SU-DHL-6 (cell line): ENCODE data around the gene WDR33.
"Not testable (repeated sequence)": the region's sequence is repeated elsewhere in the genome, so short reads cannot be mapped to it uniquely, and the experiment has no call there.

Experiments used
- H2AFZ ChIP-seq: fragments of 200-600 bp; sonication (generic); 2 replicates; pipeline ENCODE4 v1.6.1; 2014; ENCODE audit warnings: low read depth, mild to moderate bottlenecking, moderate library complexity, mixed read lengths, antibody characterized with exemption, low read length; ENCODE audit not compliant: severe bottlenecking
- H3F3A ChIP-seq: fragments of 200-600 bp; shearing (Covaris generic); 2 replicates; pipeline ENCODE4 v1.6.0; 2016; ENCODE audit warnings: antibody characterized with exemption, mild to moderate bottlenecking; ENCODE audit not compliant: insufficient read depth
- H3K27ac ChIP-seq: fragments of 200-600 bp; sonication (generic); 2 replicates; pipeline ENCODE4 v1.5.1; 2016; ENCODE audit warnings: low read depth, mild to moderate bottlenecking, low read length, moderate library complexity, mixed read lengths
- H3K27me3 ChIP-seq: fragments of 200-600 bp; sonication (generic), shearing (Covaris generic); 2 replicates; pipeline ENCODE4 v1.6.0; 2014; ENCODE audit warnings: mild to moderate bottlenecking, low read length
- H3K36me3 ChIP-seq: fragments of 200-600 bp; sonication (generic); 2 replicates; pipeline ENCODE4 v1.6.1; 2014; ENCODE audit warnings: mild to moderate bottlenecking, low read length, mixed read lengths
- H3K4me2 ChIP-seq: fragments of 300-600, 200-600 bp; shearing (Covaris generic), sonication (generic); 2 replicates; pipeline ENCODE4 v1.6.0; 2014; ENCODE audit warnings: low read length, low read depth, mild to moderate bottlenecking; ENCODE audit not compliant: poor library complexity, severe bottlenecking
- H3K4me3 ChIP-seq: fragments of 200-600 bp; sonication (generic); 2 replicates; pipeline ENCODE4 v1.5.1; 2014; ENCODE audit warnings: antibody characterized with exemption, low read length, mild to moderate bottlenecking, mixed read lengths; ENCODE audit not compliant: insufficient read depth, poor library complexity, severe bottlenecking
- H3K79me2 ChIP-seq: fragments of 200-600 bp; sonication (generic); 2 replicates; pipeline ENCODE4 v1.6.1; 2014; ENCODE audit warnings: mild to moderate bottlenecking, low read length, moderate library complexity; ENCODE audit not compliant: insufficient read depth
- H3K9ac ChIP-seq: fragments of 200-600 bp; sonication (generic); 2 replicates; pipeline ENCODE4 v1.7.0; 2014; ENCODE audit warnings: mild to moderate bottlenecking, low read length
- H3K9me2 ChIP-seq: fragments of 200-600 bp; sonication (generic); replicated peaks from 2 replicates; pipeline ENCODE4 v1.6.1; 2014; ENCODE audit warnings: low read length; ENCODE audit not compliant: insufficient read depth
- H3K9me3 ChIP-seq: fragments of 200-600 bp; sonication (generic); 2 replicates; pipeline ENCODE4 v1.6.1; 2014; ENCODE audit warnings: low read length, mixed read lengths; ENCODE audit not compliant: insufficient read depth
- H4K20me1 ChIP-seq: fragments of 200-600 bp; sonication (generic); 2 replicates; pipeline ENCODE4 v1.6.1; 2014; ENCODE audit warnings: low read depth, mild to moderate bottlenecking, antibody characterized with exemption, low read length, moderate library complexity, mixed read lengths
- EZH2phosphoT487 ChIP-seq: fragments of 200-600 bp; sonication (generic), shearing (Covaris generic); conservative IDR thresholded peaks from 2 replicates; pipeline ENCODE4 v1.6.1; 2018; ENCODE audit warnings: mild to moderate bottlenecking, antibody characterized with exemption, low read length, moderate library complexity, mixed read lengths
- TF ChIP-seq, protein P1 (sequence below): fragments of 200-600 bp; sonication (generic); IDR thresholded peaks from one replicate; pipeline ENCODE4 v1.5.1; 2017; ENCODE audit warnings: antibody characterized with exemption, mild to moderate bottlenecking, low read length, moderate library complexity; ENCODE audit not compliant: insufficient read depth, poor library complexity, severe bottlenecking

The WDR33 gene

DNA sequence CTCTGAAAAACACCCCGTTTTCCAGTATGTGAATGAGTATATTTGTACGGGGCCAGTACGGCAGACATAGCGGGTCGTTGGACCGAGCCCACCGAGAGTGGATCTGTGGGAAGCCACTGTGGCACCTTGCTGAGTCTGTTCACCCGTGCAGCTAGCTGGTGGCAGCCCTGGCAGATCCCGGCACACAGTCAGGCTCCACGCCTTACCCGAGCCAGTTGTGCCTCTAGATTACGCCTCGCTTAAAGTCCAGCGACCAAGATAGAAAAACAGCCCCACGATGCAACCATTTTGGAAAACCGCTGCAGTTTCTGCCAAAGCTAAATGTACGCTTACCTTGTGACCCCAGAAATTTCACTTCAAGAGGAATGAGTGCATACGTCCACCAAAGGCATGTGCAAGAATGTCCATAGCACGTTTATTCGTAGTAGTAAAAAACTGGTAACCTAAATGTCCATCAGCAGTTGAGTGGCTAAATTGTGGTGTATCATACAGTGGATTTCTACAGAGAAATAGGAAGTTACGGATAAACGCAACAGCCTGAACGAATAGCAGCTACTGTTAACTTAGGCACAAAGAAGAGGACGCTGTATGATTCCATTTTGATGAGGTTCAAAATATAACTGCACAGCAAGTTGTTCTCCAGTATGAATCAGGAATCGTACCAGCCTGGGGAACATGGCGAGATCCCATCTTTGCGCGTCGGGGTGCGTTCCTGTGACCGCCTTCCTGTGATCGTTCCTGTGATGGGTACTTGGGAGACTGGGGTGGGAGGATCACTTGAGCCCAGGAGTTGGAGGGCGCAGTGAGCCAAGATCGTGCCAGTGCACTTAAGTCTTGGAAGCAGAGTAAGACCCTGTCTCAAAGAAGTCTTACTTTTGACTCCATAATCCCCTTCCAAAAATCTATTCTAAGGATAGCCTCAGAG lies 688 bp upstream of the WDR33 start:
- H3K4me2 ChIP-seq: peak overlapping the region; percentile 94
- peaks cover 19% of the 10 kb centered on the region; the same call in 1 of the 2 replicates for H4K20me1 ChIP-seq
- no peaks in the 10 kb centered on the region for H3K27me3 ChIP-seq
- H3F3A ChIP-seq: peaks cover 13% of the 10 kb centered on the region; the same call in 1 of the 2 replicates
- H3K36me3 ChIP-seq: no peaks in the 10 kb centered on the region
- H3K9me3 ChIP-seq: no peaks in the 10 kb centered on the region
- H2AFZ ChIP-seq: peak overlapping the region; percentile 71
- H3K9ac ChIP-seq: peak overlapping the region; percentile 86
- TF ChIP-seq, protein P1, sequence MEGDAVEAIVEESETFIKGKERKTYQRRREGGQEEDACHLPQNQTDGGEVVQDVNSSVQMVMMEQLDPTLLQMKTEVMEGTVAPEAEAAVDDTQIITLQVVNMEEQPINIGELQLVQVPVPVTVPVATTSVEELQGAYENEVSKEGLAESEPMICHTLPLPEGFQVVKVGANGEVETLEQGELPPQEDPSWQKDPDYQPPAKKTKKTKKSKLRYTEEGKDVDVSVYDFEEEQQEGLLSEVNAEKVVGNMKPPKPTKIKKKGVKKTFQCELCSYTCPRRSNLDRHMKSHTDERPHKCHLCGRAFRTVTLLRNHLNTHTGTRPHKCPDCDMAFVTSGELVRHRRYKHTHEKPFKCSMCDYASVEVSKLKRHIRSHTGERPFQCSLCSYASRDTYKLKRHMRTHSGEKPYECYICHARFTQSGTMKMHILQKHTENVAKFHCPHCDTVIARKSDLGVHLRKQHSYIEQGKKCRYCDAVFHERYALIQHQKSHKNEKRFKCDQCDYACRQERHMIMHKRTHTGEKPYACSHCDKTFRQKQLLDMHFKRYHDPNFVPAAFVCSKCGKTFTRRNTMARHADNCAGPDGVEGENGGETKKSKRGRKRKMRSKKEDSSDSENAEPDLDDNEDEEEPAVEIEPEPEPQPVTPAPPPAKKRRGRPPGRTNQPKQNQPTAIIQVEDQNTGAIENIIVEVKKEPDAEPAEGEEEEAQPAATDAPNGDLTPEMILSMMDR: no peak
- no peak for TF ChIP-seq EZH2phosphoT487
- peaks cover 41% of the 10 kb centered on the region for H3K79me2 ChIP-seq
- H3K27ac ChIP-seq: peak overlapping the region; percentile 77
- H3K4me3 ChIP-seq: peak overlapping the region; percentile 95
- H3K9me2 ChIP-seq: no peaks in the 10 kb centered on the region

DNA sequence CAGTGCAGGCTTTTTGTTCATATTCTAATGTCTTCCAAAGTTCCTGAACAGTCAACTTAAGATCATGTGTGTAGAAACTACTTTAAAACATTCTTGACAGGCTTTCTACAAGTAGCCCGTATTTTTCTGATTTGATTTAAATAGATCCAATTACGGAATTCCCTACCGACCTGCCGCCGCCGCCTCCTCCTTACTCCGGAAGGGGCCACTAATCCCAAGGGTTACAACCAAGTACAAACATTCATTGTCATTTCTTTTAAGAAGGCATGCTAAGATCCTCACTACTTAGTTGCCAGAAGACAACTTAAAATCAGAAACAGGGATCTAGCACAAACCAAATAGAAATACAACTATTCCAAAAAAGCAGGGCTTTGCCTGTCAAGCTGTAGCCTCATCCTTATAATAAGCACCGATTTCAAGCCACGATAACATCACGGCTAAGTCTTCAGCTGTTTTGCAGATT lies 784 bp downstream of the WDR33 start:
- H3K4me2 ChIP-seq: peak overlapping the region; percentile 94
- H3K9ac ChIP-seq: peak overlapping the region; percentile 86
- H2AFZ ChIP-seq: peak overlapping the region; percentile 55
- H3K79me2 ChIP-seq: peaks cover 56% of the 10 kb centered on the region
- H4K20me1 ChIP-seq: peaks cover 29% of the 10 kb centered on the region; the same call in 1 of the 2 replicates
- H3K36me3 ChIP-seq: no peaks in the 10 kb centered on the region
- peaks cover 23% of the 10 kb centered on the region; the same call in 1 of the 2 replicates for H3F3A ChIP-seq
- H3K9me3 ChIP-seq: no peaks in the 10 kb centered on the region
- no peaks in the 10 kb centered on the region for H3K9me2 ChIP-seq
- H3K27me3 ChIP-seq: no peaks in the 10 kb centered on the region
- H3K27ac ChIP-seq: peak overlapping the region; percentile 77
- TF ChIP-seq EZH2phosphoT487: no peak
- TF ChIP-seq, protein P1: no peak
- peak overlapping the region; percentile 95 for H3K4me3 ChIP-seq

DNA sequence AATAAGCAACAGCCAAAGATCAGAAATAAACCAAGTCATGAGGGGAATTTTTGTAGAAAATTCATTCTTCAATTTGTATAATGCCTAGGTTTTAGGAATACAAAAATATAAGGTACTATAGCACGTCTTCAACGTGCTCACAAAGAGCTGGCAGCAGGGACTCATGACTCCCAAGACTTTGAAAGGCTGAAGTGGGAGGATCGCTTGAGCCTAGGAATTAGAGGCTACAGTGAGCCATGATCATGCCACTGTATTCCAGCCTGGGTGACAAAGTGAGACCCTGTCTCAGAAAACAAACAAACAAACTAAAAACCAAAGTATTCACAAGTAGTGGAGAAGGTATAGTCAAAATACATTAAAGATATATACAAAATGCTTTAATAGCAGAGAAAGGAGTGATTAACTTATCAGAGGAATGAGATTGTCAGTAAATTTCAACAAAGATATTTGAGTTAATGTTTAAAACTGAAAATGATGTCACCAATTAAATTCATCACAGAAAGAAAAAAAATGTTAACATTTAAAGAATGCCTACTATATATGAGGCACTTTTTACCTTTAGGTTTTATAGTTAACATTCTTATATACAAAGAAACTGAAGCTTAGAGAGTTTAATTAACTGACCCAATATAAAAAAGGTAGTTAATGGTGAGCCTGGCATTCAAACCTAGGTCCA lies 3.2 kb downstream of the WDR33 start:
- peaks cover 33% of the 10 kb centered on the region for H4K20me1 ChIP-seq
- H3K9me2 ChIP-seq: no peaks in the 10 kb centered on the region
- H3K79me2 ChIP-seq: peaks cover 80% of the 10 kb centered on the region
- TF ChIP-seq, protein P1: no peak
- TF ChIP-seq EZH2phosphoT487: no peak
- H3F3A ChIP-seq: peaks cover 26% of the 10 kb centered on the region; the same call in 1 of the 2 replicates
- H3K36me3 ChIP-seq: no peaks in the 10 kb centered on the region; the same call in 1 of the 2 replicates
- H2AFZ ChIP-seq: no peak overlapping the region
- peak overlapping the region; percentile 30 for H3K4me3 ChIP-seq
- peak overlapping the region; percentile 33 for H3K27ac ChIP-seq
- no peaks in the 10 kb centered on the region for H3K9me3 ChIP-seq
- no peaks in the 10 kb centered on the region for H3K27me3 ChIP-seq
- H3K4me2 ChIP-seq: peak overlapping the region; percentile 61
- H3K9ac ChIP-seq: peak overlapping the region; percentile 21; the same call in 1 of the 2 replicates

GRCh38 chr2:127806860-127807259 lies 4.1 kb downstream of the WDR33 start:
- H3K36me3 ChIP-seq, H3K27me3 ChIP-seq, H3K9me3 ChIP-seq, H3K9me2 ChIP-seq, H2AFZ ChIP-seq: not testable (repeated sequence)
- Histone ChIP-seq H3K79me2 (peaks cover 89% of the 10 kb centered on the region), H3K9ac (peak overlapping the region; percentile 21; the same call in 1 of the 2 replicates), H3K4me3 (peak overlapping the region; percentile 35), H3K4me2 (peak overlapping the region; percentile 61), H3K27ac (peak overlapping the region; percentile 61; the same call in 1 of the 2 replicates), H4K20me1 (peaks cover 38% of the 10 kb centered on the region), H3F3A (peaks cover 22% of the 10 kb centered on the region; the same call in 1 of the 2 replicates)
